Lower lobe of right lung (tissue), 2 donors: Measurements from ENCODE around the gene LILRA5. TPM values are rescaled to one million over a fixed set of nuclear protein-coding genes. Genes with fewer than 3 reads are reported as not detected.
A peak's percentile ranks its signal among the peaks of the same experiment; 100 is the strongest.
"Not testable (repeated sequence)": the region's sequence is repeated elsewhere in the genome, so short reads cannot be mapped to it uniquely, and the experiment has no call there.

ENCODE experiments used
- ATAC-seq, 2 donors: fragments of 200-7000 bp; cut with Tn5 transposase; one replicate each; pipeline ENCODE4 v1.9.1; 2020 to 2022; ENCODE audit warnings: mild to moderate bottlenecking in 2 of 2, moderate library complexity in 2 of 2
- DNase-seq: peaks from one replicate; pipeline ENCODE4 v3.0.0-alpha.2; 2020
- H3K27ac ChIP-seq: fragments of 200-600 bp; one replicate; pipeline ENCODE4 v1.8.0; 2022
- H3K27me3 ChIP-seq: fragments of 200-600 bp; one replicate; pipeline ENCODE4 v1.8.0; 2022; ENCODE audit warnings: low read depth
- H3K36me3 ChIP-seq: fragments of 200-600 bp; one replicate; pipeline ENCODE4 v1.8.0; 2022; ENCODE audit warnings: mild to moderate bottlenecking
- H3K4me1 ChIP-seq: fragments of 200-600 bp; one replicate; pipeline ENCODE4 v1.8.0; 2022
- H3K4me3 ChIP-seq: fragments of 200-600 bp; one replicate; pipeline ENCODE4 v1.8.0; 2022; ENCODE audit warnings: mild to moderate bottlenecking
- H3K9me3 ChIP-seq: fragments of 200-600 bp; one replicate; pipeline ENCODE4 v1.8.0; 2022
- intact Hi-C: fragments of 100-400 bp; cut with DNase I; formaldehyde crosslinking; loops from one replicate; pipeline ENCODE4 v1.11.0; 2022
- total RNA-seq: library from RNA; stranded (reverse); fragmentation: NEBNext Ultra II Directional; extraction: Animal tissue kit (Norgen Biotek cat#: 25700); gene quantifications from one replicate; pipeline ENCODE4 v1.2.1, GENCODE V29; 2021
- TF ChIP-seq, protein P1 (sequence below): fragments of 200-600 bp; IDR thresholded peaks from one replicate; pipeline ENCODE4 v1.8.0; 2022; ENCODE audit warnings: antibody characterized with exemption, mild to moderate bottlenecking
- donor health status: DM: no; HTN: yes; CAD: no; lungs with severe emphysema.

LILRA5 gene
- total RNA-seq, 1 donor from 2014 or later: 21.9 TPM

DNA sequence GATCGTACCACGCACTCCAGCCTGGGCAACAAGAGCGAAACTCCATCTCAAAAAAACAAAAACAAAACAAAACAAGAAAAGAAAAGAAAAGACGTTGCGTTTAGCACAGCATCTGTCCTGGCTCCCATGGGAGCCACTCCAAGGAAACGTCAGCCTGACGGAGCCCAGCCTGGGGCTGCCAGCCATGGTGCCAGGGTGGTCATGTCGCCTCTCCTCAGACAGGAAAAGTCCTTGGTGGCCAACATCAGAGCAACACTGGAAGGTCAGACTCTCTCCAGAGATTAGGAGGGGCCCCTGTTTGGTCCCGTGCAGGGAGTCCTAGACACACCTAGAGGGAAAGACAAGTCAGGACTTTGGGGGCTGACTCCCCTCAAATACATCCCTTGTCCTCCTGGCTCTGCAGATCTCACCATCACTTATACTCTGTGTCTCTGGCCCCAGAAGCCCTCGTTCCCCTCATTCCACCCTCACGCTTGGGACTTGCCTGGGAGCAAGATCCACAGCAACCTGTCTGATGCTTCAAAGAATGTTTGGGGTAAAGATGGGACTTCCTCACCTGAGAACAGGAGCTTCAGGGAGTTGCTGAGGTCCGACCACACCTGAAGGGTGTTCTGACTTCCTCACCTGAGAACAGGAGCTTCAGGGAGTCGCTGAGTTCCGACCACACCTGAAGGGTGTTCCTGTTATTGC lies 16.7 kb upstream of the LILRA5 start:
- ATAC-seq (no peak), DNase-seq (peak; percentile 10)
- H3K27me3 ChIP-seq: no peaks in the 10 kb centered on the region
- intact Hi-C loops: no loop called here
- H3K4me1 ChIP-seq: peaks cover 4% of the 10 kb centered on the region
- no peak overlapping the region for H3K4me3 ChIP-seq
- no peaks in the 10 kb centered on the region for H3K36me3 ChIP-seq
- no peak overlapping the region for H3K27ac ChIP-seq
- no peaks in the 10 kb centered on the region for H3K9me3 ChIP-seq
- TF ChIP-seq, protein P1, sequence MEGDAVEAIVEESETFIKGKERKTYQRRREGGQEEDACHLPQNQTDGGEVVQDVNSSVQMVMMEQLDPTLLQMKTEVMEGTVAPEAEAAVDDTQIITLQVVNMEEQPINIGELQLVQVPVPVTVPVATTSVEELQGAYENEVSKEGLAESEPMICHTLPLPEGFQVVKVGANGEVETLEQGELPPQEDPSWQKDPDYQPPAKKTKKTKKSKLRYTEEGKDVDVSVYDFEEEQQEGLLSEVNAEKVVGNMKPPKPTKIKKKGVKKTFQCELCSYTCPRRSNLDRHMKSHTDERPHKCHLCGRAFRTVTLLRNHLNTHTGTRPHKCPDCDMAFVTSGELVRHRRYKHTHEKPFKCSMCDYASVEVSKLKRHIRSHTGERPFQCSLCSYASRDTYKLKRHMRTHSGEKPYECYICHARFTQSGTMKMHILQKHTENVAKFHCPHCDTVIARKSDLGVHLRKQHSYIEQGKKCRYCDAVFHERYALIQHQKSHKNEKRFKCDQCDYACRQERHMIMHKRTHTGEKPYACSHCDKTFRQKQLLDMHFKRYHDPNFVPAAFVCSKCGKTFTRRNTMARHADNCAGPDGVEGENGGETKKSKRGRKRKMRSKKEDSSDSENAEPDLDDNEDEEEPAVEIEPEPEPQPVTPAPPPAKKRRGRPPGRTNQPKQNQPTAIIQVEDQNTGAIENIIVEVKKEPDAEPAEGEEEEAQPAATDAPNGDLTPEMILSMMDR: no peak

- intact Hi-C loops, H3K4me3 ChIP-seq, H3K9me3 ChIP-seq, H3K27me3 ChIP-seq, DNase-seq, H3K36me3 ChIP-seq, H3K27ac ChIP-seq, ATAC-seq, H3K4me1 ChIP-seq: not testable (repeated sequence)
Observed at GRCh38 chr19:54328781-54329180, 15.8 kb upstream of the LILRA5 start.

- no peaks in the 10 kb centered on the region for H3K27me3 ChIP-seq
- DNase-seq (peak; percentile 30), ATAC-seq (no peak)
- no peak overlapping the region for H3K27ac ChIP-seq
- H3K9me3 ChIP-seq: no peaks in the 10 kb centered on the region
- peaks cover 4% of the 10 kb centered on the region for H3K4me1 ChIP-seq
- H3K36me3 ChIP-seq: no peaks in the 10 kb centered on the region
- H3K4me3 ChIP-seq: no peak overlapping the region
- intact Hi-C loops: no loop called here
- TF ChIP-seq, protein P1: no peak
Observed at GRCh38 chr19:54325631-54326030, 12.7 kb upstream of the LILRA5 start.

GRCh38 chr19:54325194-54325621 lies 12.2 kb upstream of the LILRA5 start:
- no peaks in the 10 kb centered on the region for H3K27me3 ChIP-seq
- no peaks in the 10 kb centered on the region for H3K36me3 ChIP-seq
- TF ChIP-seq, protein P1: peak; percentile 79
- peaks cover 4% of the 10 kb centered on the region for H3K4me1 ChIP-seq
- peak; percentile 73 to 81 for ATAC-seq
- no peak for DNase-seq
- intact Hi-C loops: no loop called here
- H3K9me3 ChIP-seq: no peaks in the 10 kb centered on the region
- no peak overlapping the region for H3K27ac ChIP-seq
- H3K4me3 ChIP-seq: no peak overlapping the region

GRCh38 chr19:54324071-54324470 lies 11.1 kb upstream of the LILRA5 start:
- intact Hi-C loops: no loop called here

GRCh38 chr19:54322934-54323333 lies 10.0 kb upstream of the LILRA5 start:
- H3K4me3 ChIP-seq, intact Hi-C loops, H3K4me1 ChIP-seq, H3K9me3 ChIP-seq, H3K27me3 ChIP-seq, ATAC-seq, H3K36me3 ChIP-seq, H3K27ac ChIP-seq: not testable (repeated sequence)
- TF ChIP-seq, protein P1: peak; percentile 20
- DNase-seq: peak; percentile 46

More at GRCh38 chr19:54324071-54324470, 11.1 kb upstream of the LILRA5 start:
- no peak for DNase-seq
- no peaks in the 10 kb centered on the region for H3K27me3 ChIP-seq
- ATAC-seq: no peak
- TF ChIP-seq, protein P1: no peak
- H3K4me1 ChIP-seq: peaks cover 4% of the 10 kb centered on the region
- no peaks in the 10 kb centered on the region for H3K9me3 ChIP-seq
- H3K36me3 ChIP-seq: no peaks in the 10 kb centered on the region
- no peak overlapping the region for H3K27ac ChIP-seq
- H3K4me3 ChIP-seq: no peak overlapping the region

DNA sequence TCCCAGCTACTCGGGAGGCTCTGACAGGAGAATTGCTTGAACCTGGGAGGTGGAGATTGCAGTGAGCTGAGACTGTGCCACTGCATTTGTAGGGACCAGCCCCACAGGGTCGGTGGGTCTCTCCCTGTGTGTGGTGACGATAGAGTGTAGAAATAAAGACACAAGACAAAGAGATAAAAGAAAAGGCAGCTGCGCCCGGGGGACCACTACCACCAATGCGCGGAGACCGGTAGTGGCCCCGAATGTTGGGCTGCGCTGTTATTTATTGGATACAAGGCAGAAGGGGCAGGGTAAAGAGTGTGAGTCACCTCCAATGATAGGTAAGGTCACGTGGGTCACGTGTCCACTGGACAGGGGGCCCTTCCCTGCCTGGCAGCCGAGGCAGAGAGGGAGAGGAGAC lies 9.3 kb upstream of the LILRA5 start:
- DNase-seq: peak; percentile 39

More for the DNA sequence above, 9.3 kb upstream of the LILRA5 start:
- H3K27me3 ChIP-seq, ATAC-seq, H3K4me1 ChIP-seq, H3K36me3 ChIP-seq, intact Hi-C loops, H3K9me3 ChIP-seq, H3K27ac ChIP-seq, H3K4me3 ChIP-seq: not testable (repeated sequence)
